ENCODE results near the gene NLK. TPM values are rescaled to one million over a fixed set of nuclear protein-coding genes. Genes with fewer than 3 reads are reported as not detected.

Gene NLK
- total and polyA plus RNA-seq, 4 experiments from 2014 or later: 1.2 to 14.0 (median 7.8) TPM

- H3K4me1 ChIP-seq (ENCODE audit: insufficient read depth, low read length): peaks cover 8% of the 10 kb centered on the region
- CTCF ChIA-PET (ENCODE audit: partially characterized antibody): no interaction called here
- H3K9me3 Mint-ChIP-seq: no peaks in the 10 kb centered on the region
- no peaks in the 10 kb centered on the region for H3K27me3 ChIP-seq (ENCODE audit: insufficient read depth, low read length)
- H3K27me3 Mint-ChIP-seq: no peaks in the 10 kb centered on the region
- H3K4me3 ChIP-seq (ENCODE audit: low read length in 2 of 2): no peak overlapping the region
- peaks cover 11% of the 10 kb centered on the region for H3K36me3 ChIP-seq (ENCODE audit: insufficient read depth, low read length)
- POLR2A ChIA-PET (ENCODE audit: partially characterized antibody): interaction anchor here (0.6 kb wide), 1 partner anchor 168 kb away, joined by 5 read pairs; no protein-coding TSS in a partner anchor
- peaks cover 32% of the 10 kb centered on the region in 2 donors for H3K36me3 Mint-ChIP-seq
- H3K4me1 Mint-ChIP-seq: peaks cover 8 to 26% (median 18%) of the 10 kb centered on the region in 4 donors
- intact Hi-C loops (cut with micrococcal nuclease): no loop called here
- no peaks in the 10 kb centered on the region for H3K9me3 ChIP-seq (ENCODE audit: control insufficient read depth in 1 of 2, low read length in 2 of 2)
- peak overlapping the region in 6 of 7 donors; percentile 25 to 83 (median 54) for H3K27ac Mint-ChIP-seq
- no peak overlapping the region for H3K27ac ChIP-seq (ENCODE audit: low read depth, low read length)
- peak overlapping the region in 4 of 8 donors; percentile 16 to 42 (median 26) for H3K4me3 Mint-ChIP-seq
- peak; percentile 26 to 59 (median 44) for DNase-seq
These were observed 132.0 kb downstream of the NLK start for GRCh38 chr17:28174352-28175046.

GRCh38 chr17:28177351-28177750 is 134.9 kb downstream of the NLK start:
- H3K27ac Mint-ChIP-seq: no peak overlapping the region
- H3K9me3 Mint-ChIP-seq: no peaks in the 10 kb centered on the region
- peaks cover 25 to 35% of the 10 kb centered on the region in 2 donors for H3K36me3 Mint-ChIP-seq
- no peaks in the 10 kb centered on the region for H3K27me3 Mint-ChIP-seq
- intact Hi-C loops (cut with micrococcal nuclease): no loop called here
- no peak overlapping the region for H3K4me3 Mint-ChIP-seq
- Histone ChIP-seq H3K4me3 (ENCODE audit: low read length in 2 of 2) (no peak overlapping the region), H3K27me3 (ENCODE audit: insufficient read depth, low read length) (no peaks in the 10 kb centered on the region), H3K4me1 (ENCODE audit: insufficient read depth, low read length) (peaks cover 8% of the 10 kb centered on the region), H3K27ac (ENCODE audit: low read depth, low read length) (no peak overlapping the region), H3K36me3 (ENCODE audit: insufficient read depth, low read length) (peaks cover 11% of the 10 kb centered on the region), H3K9me3 (ENCODE audit: control insufficient read depth in 1 of 2, low read length in 2 of 2) (no peaks in the 10 kb centered on the region)
- H3K4me1 Mint-ChIP-seq: peaks cover 8 to 25% (median 18%) of the 10 kb centered on the region in 4 donors
- no peak for DNase-seq
- ChIA-PET CTCF (ENCODE audit: partially characterized antibody) (interaction anchor here (1.5 kb wide), 1 partner anchor 74 kb away, joined by 4 read pairs; no protein-coding TSS in a partner anchor), POLR2A (ENCODE audit: partially characterized antibody) (no interaction called here)

- POLR2A ChIA-PET (ENCODE audit: partially characterized antibody): no interaction called here
- intact Hi-C loops (cut with micrococcal nuclease): no loop called here
These were observed 136.3 kb downstream of the NLK start for GRCh38 chr17:28178800-28179199.

GRCh38 chr17:28180449-28180848 is 138.0 kb downstream of the NLK start:
- Mint-ChIP-seq H3K9me3 (no peaks in the 10 kb centered on the region), H3K27me3 (no peaks in the 10 kb centered on the region), H3K4me1 (no peaks in the 10 kb centered on the region), H3K4me3 (no peak overlapping the region), H3K27ac (no peak overlapping the region), H3K36me3 (peaks cover 18 to 31% of the 10 kb centered on the region in 2 donors)
- Histone ChIP-seq H3K36me3 (ENCODE audit: insufficient read depth, low read length) (no peaks in the 10 kb centered on the region), H3K27ac (ENCODE audit: low read depth, low read length) (no peak overlapping the region), H3K4me3 (ENCODE audit: low read length in 2 of 2) (no peak overlapping the region), H3K4me1 (ENCODE audit: insufficient read depth, low read length) (no peaks in the 10 kb centered on the region), H3K9me3 (ENCODE audit: control insufficient read depth in 1 of 2, low read length in 2 of 2) (no peaks in the 10 kb centered on the region), H3K27me3 (ENCODE audit: insufficient read depth, low read length) (no peaks in the 10 kb centered on the region)
- no peak for DNase-seq
- intact Hi-C loops (cut with micrococcal nuclease): no loop called here
- ChIA-PET CTCF (ENCODE audit: partially characterized antibody) (no interaction called here), POLR2A (ENCODE audit: partially characterized antibody) (no interaction called here)

More at GRCh38 chr17:28178800-28179199, 136.3 kb downstream of the NLK start:
- no peaks in the 10 kb centered on the region for H3K27me3 ChIP-seq (ENCODE audit: insufficient read depth, low read length)
- H3K9me3 Mint-ChIP-seq: no peaks in the 10 kb centered on the region
- H3K27me3 Mint-ChIP-seq: no peaks in the 10 kb centered on the region
- H3K36me3 Mint-ChIP-seq: peaks cover 16 to 26% of the 10 kb centered on the region in 2 donors
- no peak for DNase-seq
- H3K4me3 Mint-ChIP-seq: no peak overlapping the region
- H3K27ac Mint-ChIP-seq: no peak overlapping the region
- H3K27ac ChIP-seq (ENCODE audit: low read depth, low read length): no peak overlapping the region
- CTCF ChIA-PET (ENCODE audit: partially characterized antibody): interaction anchor here (1.5 kb wide), 1 partner anchor 73 kb away, joined by 4 read pairs; no protein-coding TSS in a partner anchor
- H3K9me3 ChIP-seq (ENCODE audit: control insufficient read depth in 1 of 2, low read length in 2 of 2): no peaks in the 10 kb centered on the region
- H3K4me1 Mint-ChIP-seq: peaks cover 7 to 11% (median 8%) of the 10 kb centered on the region in 4 donors
- peaks cover 8% of the 10 kb centered on the region for H3K4me1 ChIP-seq (ENCODE audit: insufficient read depth, low read length)
- no peaks in the 10 kb centered on the region for H3K36me3 ChIP-seq (ENCODE audit: insufficient read depth, low read length)
- no peak overlapping the region for H3K4me3 ChIP-seq (ENCODE audit: low read length in 2 of 2)

- POLR2A ChIA-PET (ENCODE audit: partially characterized antibody): no interaction called here
- intact Hi-C loops (cut with micrococcal nuclease): no loop called here
- CTCF ChIA-PET (ENCODE audit: partially characterized antibody): no interaction called here
- Histone ChIP-seq H3K27ac (ENCODE audit: low read depth, low read length) (no peak overlapping the region), H3K4me1 (ENCODE audit: insufficient read depth, low read length) (no peaks in the 10 kb centered on the region), H3K4me3 (ENCODE audit: low read length in 2 of 2) (no peak overlapping the region), H3K9me3 (ENCODE audit: control insufficient read depth in 1 of 2, low read length in 2 of 2) (no peaks in the 10 kb centered on the region), H3K36me3 (ENCODE audit: insufficient read depth, low read length) (no peaks in the 10 kb centered on the region), H3K27me3 (ENCODE audit: insufficient read depth, low read length) (no peaks in the 10 kb centered on the region)
- Mint-ChIP-seq H3K27ac (no peak overlapping the region), H3K36me3 (peaks cover 28 to 42% of the 10 kb centered on the region in 2 donors), H3K27me3 (no peaks in the 10 kb centered on the region), H3K4me3 (no peak overlapping the region), H3K9me3 (peaks cover 0 to 2% (median 0%) of the 10 kb centered on the region in 8 donors), H3K4me1 (no peaks in the 10 kb centered on the region)
- DNase-seq: no peak
These were observed 139.1 kb downstream of the NLK start for GRCh38 chr17:28181568-28181967.

- no peak overlapping the region for H3K27ac ChIP-seq (ENCODE audit: low read depth, low read length)
- H3K27ac Mint-ChIP-seq: peak overlapping the region in 1 of 7 donors; percentile 36
- intact Hi-C loops (cut with micrococcal nuclease): no loop called here
- H3K9me3 ChIP-seq (ENCODE audit: control insufficient read depth in 1 of 2, low read length in 2 of 2): no peaks in the 10 kb centered on the region
- no peaks in the 10 kb centered on the region for H3K36me3 ChIP-seq (ENCODE audit: insufficient read depth, low read length)
- no peaks in the 10 kb centered on the region for H3K4me1 ChIP-seq (ENCODE audit: insufficient read depth, low read length)
- H3K36me3 Mint-ChIP-seq: peaks cover 30 to 41% of the 10 kb centered on the region in 2 donors
- H3K4me1 Mint-ChIP-seq: no peaks in the 10 kb centered on the region
- no peak overlapping the region for H3K4me3 ChIP-seq (ENCODE audit: low read length in 2 of 2)
- no peak for DNase-seq
- no peak overlapping the region for H3K4me3 Mint-ChIP-seq
- peaks cover 0 to 2% (median 0%) of the 10 kb centered on the region in 8 donors for H3K9me3 Mint-ChIP-seq
- POLR2A ChIA-PET (ENCODE audit: partially characterized antibody): no interaction called here
- H3K27me3 Mint-ChIP-seq: no peaks in the 10 kb centered on the region
- no peaks in the 10 kb centered on the region for H3K27me3 ChIP-seq (ENCODE audit: insufficient read depth, low read length)
- CTCF ChIA-PET (ENCODE audit: partially characterized antibody): no interaction called here
These were observed 140.1 kb downstream of the NLK start for GRCh38 chr17:28182559-28182958.

GRCh38 chr17:28185658-28186057 is 143.2 kb downstream of the NLK start:
- Mint-ChIP-seq H3K4me1 (no peaks in the 10 kb centered on the region), H3K27me3 (no peaks in the 10 kb centered on the region), H3K36me3 (peaks cover 30 to 33% of the 10 kb centered on the region in 2 donors), H3K27ac (no peak overlapping the region), H3K4me3 (no peak overlapping the region), H3K9me3 (peaks cover 0 to 2% (median 0%) of the 10 kb centered on the region in 8 donors)
- Histone ChIP-seq H3K4me1 (ENCODE audit: insufficient read depth, low read length) (no peaks in the 10 kb centered on the region), H3K36me3 (ENCODE audit: insufficient read depth, low read length) (no peaks in the 10 kb centered on the region), H3K9me3 (ENCODE audit: control insufficient read depth in 1 of 2, low read length in 2 of 2) (no peaks in the 10 kb centered on the region), H3K27ac (ENCODE audit: low read depth, low read length) (no peak overlapping the region), H3K27me3 (ENCODE audit: insufficient read depth, low read length) (no peaks in the 10 kb centered on the region), H3K4me3 (ENCODE audit: low read length in 2 of 2) (no peak overlapping the region)
- no peak for DNase-seq
- CTCF ChIA-PET (ENCODE audit: partially characterized antibody): no interaction called here
- POLR2A ChIA-PET (ENCODE audit: partially characterized antibody): no interaction called here
- intact Hi-C loops (cut with micrococcal nuclease): no loop called here

Measured in CD4-positive, alpha-beta memory T cell (primary cell).